ENCODE data around the gene LHFPL2. TPM values are rescaled to one million over a fixed set of nuclear protein-coding genes. Genes with fewer than 3 reads are reported as not detected.

LHFPL2 gene
- total and polyA plus RNA-seq, 9 of the 15 experiments (the other 6 are each of a cell fraction or from before 2014, with no cell fraction given): 1.0 to 6.6 (median 4.6) TPM

GRCh38 chr5:78492224-78492623, 156.3 kb downstream of the LHFPL2 start:
- DNase-seq (ENCODE audit: extremely low read depth in 1 of 4, low spot score in 3 of 4) (no peak), ATAC-seq (no peak), FAIRE-seq (no peak)
- Histone ChIP-seq H3K9me1 (ENCODE audit: control insufficient read depth, insufficient read depth, low read length) (no peaks in the 10 kb centered on the region), H4K20me1 (replicated peaks; ENCODE audit: control insufficient read depth, insufficient read depth, low read length) (no peaks in the 10 kb centered on the region), H2AFZ (ENCODE audit: low read depth, low read length) (no peak overlapping the region), H3K27ac (ENCODE audit: extremely low read depth, low read depth, low read length) (no peak overlapping the region), H3K36me3 (ENCODE audit: control insufficient read depth, insufficient read depth, low read length) (peaks cover 25% of the 10 kb centered on the region), H3K9ac (ENCODE audit: insufficient read depth in 1 of 2, low read depth in 2 of 2, low read length in 2 of 2) (no peak overlapping the region), H3K27me3 (ENCODE audit: control insufficient read depth in 2 of 2, insufficient read depth in 2 of 2, low read length in 2 of 2) (no peaks in the 10 kb centered on the region), H3K4me2 (ENCODE audit: insufficient read depth, low read length) (no peak overlapping the region), H3K4me3 (no peak overlapping the region), H3K4me1 (replicated peaks in 1 of 2; ENCODE audit: control insufficient read depth in 2 of 2, insufficient read depth in 2 of 2, low read length in 2 of 2) (peaks cover 2 to 8% of the 10 kb centered on the region in 2 experiments; a peak in 4 of 5 replicates), H3K9me3 (replicated peaks; ENCODE audit: control insufficient read depth, insufficient read depth, low read depth, low read length) (no peaks in the 10 kb centered on the region; the same call in 1 of the 2 replicates), H3K79me2 (ENCODE audit: control insufficient read depth, insufficient read depth, low read length) (no peaks in the 10 kb centered on the region)
- ChIA-PET CTCF (ENCODE audit: low intra/inter-chr PET ratio) (no interaction called here), POLR2A (interaction anchor here (1.0 to 1.7 kb wide), 2 partner anchors 9 to 18 kb away, joined by 3 to 5 read pairs; no protein-coding TSS in a partner anchor)
- no TSS peak for BruUV-seq (replicated peaks)
- no peak for TF ChIP-seq ZNF274 (IDR thresholded peaks at IDR 0.05; ENCODE audit: borderline replicate concordance, low read depth, low read length)
- TF ChIP-seq EHMT2 (IDR thresholded peaks at IDR 0.05): no peak
- TF ChIP-seq, protein P1, sequence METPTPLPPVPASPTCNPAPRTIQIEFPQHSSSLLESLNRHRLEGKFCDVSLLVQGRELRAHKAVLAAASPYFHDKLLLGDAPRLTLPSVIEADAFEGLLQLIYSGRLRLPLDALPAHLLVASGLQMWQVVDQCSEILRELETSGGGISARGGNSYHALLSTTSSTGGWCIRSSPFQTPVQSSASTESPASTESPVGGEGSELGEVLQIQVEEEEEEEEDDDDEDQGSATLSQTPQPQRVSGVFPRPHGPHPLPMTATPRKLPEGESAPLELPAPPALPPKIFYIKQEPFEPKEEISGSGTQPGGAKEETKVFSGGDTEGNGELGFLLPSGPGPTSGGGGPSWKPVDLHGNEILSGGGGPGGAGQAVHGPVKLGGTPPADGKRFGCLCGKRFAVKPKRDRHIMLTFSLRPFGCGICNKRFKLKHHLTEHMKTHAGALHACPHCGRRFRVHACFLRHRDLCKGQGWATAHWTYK (CRISPR knock-in tag; IDR thresholded peaks at IDR 0.05): no peak
- TF ChIP-seq MECOM (CRISPR knock-in tag; IDR thresholded peaks at IDR 0.05): no peak
- TF ChIP-seq NONO (IDR thresholded peaks at IDR 0.05; ENCODE audit: low read depth in 2 of 2, low read length in 1 of 2): no peak
- peak in 1 of 2 experiments; percentile 38; a peak in 2 of 4 replicates for TF ChIP-seq RAD21 (CRISPR knock-in tag; conservative IDR thresholded peaks at IDR 0.05 in 1 of 2, IDR thresholded peaks at IDR 0.05 in 1 of 2)
- in situ Hi-C loops (cut with MboI) (no loop called here), intact Hi-C loops (cut with micrococcal nuclease) (no loop called here)
- WGBS (ENCODE audit: insufficient coverage, low coverage, missing lambda C conversion rate): 65% methylated on average over 2 of the region's 2 CpGs

Measured in K562 (cell line).